Measurements from ENCODE around the gene POTEB3.
"Not testable (repeated sequence)": the region's sequence is repeated elsewhere in the genome, so short reads cannot be mapped to it uniquely, and the experiment has no call there.

POTEB3 gene

DNA sequence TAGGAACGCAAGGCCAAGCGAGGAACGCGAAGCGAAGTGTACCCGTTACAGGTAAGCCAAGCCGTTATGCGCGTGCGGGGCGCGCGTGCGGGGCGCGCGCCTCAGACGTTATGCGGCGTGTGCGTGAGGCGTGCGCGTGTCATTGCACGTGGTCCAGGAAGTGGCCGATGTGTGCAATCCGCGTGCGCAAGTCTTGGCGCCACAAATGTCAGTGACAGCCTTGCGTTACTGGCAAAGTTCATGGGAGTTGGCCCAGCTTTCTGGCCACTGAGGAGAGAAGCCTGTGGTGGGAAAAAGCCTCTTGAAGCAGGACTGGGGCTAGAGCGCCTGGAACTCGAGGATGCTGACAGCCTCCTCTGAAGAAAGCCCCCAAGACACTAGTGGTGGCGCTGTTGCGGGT, at the start of gene POTEB3:
TSS of gene POTEB3 (minus strand) at position 101 of the 400 bp plus-strand sequence. CDS start 488 bp downstream, outside the sequence.
- DNase-seq = not testable (repeated sequence)

- not testable (repeated sequence) for DNase-seq
These were observed 13.4 kb upstream of the POTEB3 start for GRCh38 chr15:21453683-21454082.

DNA sequence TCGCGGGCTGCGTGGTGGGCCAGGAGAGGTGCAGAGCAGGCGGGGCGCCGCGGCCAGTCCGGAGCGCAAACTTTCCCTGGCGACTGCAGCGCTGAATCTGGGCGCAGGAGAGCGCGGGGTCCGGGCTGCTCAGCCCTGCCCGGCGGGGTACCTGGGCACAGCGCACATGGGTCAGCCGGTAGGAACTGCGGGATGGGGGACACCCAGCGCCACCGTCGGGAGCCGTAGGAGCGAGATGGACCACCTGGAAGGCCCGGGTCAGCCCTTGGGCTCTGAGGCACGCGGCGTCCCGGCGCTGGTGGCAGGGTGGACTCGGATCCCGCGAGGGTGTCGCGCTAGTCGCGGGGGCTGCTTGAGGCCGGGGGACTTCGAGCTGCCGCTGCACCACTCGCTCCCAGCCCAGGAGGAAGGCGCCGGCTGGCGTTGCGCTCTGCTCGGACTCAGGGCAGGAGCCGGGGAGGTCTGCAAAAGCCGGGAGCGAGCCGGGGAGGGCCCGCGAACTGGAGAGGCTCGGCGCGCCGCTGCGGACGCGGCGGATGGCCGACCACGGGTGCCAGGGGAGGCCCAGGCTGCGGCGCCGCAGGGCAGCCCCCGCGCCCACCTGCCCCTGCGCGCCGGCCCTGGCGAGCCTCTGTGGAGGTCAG, 11.7 kb upstream of the POTEB3 start:
- DNase-seq = not testable (repeated sequence)

GRCh38 chr15:21451487-21451886, 11.2 kb upstream of the POTEB3 start:
- not testable (repeated sequence) for DNase-seq

DNA sequence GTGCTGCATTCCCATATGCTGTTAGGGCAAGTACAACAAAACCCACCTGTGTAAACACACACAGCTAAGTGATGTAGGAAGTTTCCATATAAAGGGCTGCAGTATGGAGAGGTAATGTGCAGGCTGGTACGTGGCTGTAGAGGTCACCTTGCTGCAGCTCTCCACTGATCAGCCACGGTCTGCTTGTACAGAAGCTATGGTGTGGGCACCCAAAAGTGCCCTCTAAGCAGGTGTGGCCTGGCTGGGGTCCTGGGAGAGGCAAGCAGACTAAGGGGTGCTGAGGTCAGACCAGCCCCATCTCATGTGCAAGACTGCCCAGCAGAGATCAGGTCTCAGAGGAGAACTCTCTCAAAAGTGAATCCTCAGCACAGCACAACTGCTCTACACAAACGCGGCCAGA, 32.9 kb downstream of the POTEB3 start:
- DNase-seq = not testable (repeated sequence)

- DNase-seq = not testable (repeated sequence)
These were observed 38.8 kb downstream of the POTEB3 start for GRCh38 chr15:21401531-21401930.

- DNase-seq = not testable (repeated sequence)
These were observed 41.2 kb downstream of the POTEB3 start for GRCh38 chr15:21399111-21399510.

GRCh38 chr15:21398511-21398910, 41.8 kb downstream of the POTEB3 start:
- DNase-seq = not testable (repeated sequence)

GRCh38 chr15:21397656-21398055, 42.6 kb downstream of the POTEB3 start:
- DNase-seq = not testable (repeated sequence)

DNA sequence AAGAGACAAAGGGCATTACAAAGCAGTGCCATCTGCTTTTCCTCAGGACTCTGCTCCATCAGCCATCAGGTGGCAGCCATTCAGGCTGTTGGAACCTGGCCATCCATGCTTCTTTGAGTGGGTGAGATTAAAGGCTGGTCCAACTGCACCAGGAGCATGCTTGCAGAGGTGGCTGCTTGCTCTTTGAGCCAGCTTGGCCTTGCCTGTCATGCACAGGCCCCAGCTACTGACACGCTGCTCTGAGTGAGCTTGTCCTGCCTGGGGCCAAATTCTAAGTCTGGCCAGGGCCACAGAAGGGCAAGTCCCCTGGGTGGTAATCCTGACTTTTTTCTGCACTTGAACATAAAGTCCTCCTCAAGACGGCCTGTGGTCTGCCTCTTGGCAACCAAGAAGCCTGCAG, 43.1 kb downstream of the POTEB3 start:
- not testable (repeated sequence) for DNase-seq

DNA sequence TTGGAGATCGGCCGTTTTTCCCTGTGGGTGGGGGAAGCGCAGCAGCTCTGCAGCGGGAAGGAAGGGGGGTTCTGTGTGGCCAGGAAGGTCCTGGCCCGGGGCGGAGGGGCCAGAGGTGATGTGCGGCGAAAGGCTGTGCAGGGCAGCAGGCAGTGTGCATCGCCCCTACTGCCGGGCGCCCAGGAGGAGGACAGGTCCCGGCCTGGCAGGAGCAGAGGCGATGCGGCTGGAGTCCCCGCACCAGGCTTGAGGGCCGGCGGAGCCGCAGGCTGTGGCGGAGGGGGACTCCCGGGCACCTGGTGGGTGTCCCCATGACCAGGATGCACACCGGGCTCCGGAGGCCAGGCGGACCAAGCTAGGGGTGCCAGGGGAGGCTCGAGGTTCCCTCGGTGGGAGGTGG, 54.3 kb downstream of the POTEB3 start:
- not testable (repeated sequence) for DNase-seq

- DNase-seq = not testable (repeated sequence)
These were observed 56.3 kb downstream of the POTEB3 start for GRCh38 chr15:21383866-21384485.

DNA sequence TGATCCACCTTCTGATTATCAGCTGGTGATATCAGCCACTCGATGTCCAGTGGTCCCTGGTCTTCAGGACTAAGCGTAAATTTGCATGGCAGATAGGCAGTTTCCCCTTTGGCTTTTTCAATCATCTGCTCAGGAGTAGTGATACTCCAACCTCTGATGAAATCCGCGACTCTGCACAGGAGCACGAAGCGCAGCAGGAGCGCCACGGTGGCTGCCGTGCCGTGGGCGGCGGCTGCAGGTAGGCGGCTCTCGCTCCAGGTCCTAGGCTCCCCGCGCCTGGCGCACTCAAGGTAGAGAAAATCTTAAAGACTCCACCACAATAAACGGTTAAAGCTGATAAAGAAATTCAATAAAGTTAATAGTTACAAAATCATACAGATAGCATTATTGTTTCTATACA, 66.6 kb downstream of the POTEB3 start:
- DNase-seq = not testable (repeated sequence)

DNA sequence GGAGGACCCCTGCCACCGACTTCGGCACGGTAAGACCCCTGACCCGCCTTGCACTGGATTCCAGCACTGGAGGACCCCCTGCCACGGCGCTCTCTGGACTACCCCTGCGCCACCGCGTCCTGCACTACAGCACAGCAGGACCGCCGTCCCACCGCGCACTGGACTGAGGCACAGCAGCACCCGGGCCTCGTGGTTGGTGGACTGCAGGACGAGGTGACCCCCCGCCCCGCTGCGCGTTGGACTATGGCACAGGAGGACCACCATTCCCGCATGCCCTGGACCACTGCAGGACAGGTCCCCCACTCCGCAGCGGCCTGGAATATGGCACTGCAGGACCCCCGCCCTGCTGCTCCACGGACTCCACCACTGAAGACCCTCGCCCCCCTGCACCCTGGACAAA, 71.1 kb downstream of the POTEB3 start:
- not testable (repeated sequence) for DNase-seq

GRCh38 chr15:21368625-21369024, 71.7 kb downstream of the POTEB3 start:
- DNase-seq = not testable (repeated sequence)
